Measurements from ENCODE around the gene PLEKHA1. TPM values are rescaled to one million over a fixed set of nuclear protein-coding genes. Genes with fewer than 3 reads are reported as not detected.

The PLEKHA1 gene
- total RNA-seq, 1 experiment from 2014 or later = 30.6 TPM

GRCh38 chr10:122375679-122376160 is 1.2 kb downstream of the PLEKHA1 start:
- CTCF ChIA-PET = no interaction called here
- POLR2A ChIA-PET = no interaction called here
- RAD21 ChIA-PET (ENCODE audit: low non-redundant PET in 1 of 2, low total read pairs in 2 of 2, uncharacterized antibody in 2 of 2, unreplicated experiment in 2 of 2) = interaction anchor here in 1 of 2 experiments (1.4 kb wide), 1 partner anchor 77 kb away, joined by 3 read pairs; no protein-coding TSS in a partner anchor
- intact Hi-C loops (cut with micrococcal nuclease) = no loop called here
- Histone ChIP-seq H3K4me2 (ENCODE audit: low read length) (peak overlapping the region; percentile 97), H3K36me3 (ENCODE audit: control insufficient read depth in 1 of 2, insufficient read depth in 2 of 2, low read length in 2 of 2) (no peaks in the 10 kb centered on the region), H3K9me2 (ENCODE audit: insufficient read depth) (no peaks in the 10 kb centered on the region), H3K4me1 (ENCODE audit: control insufficient read depth in 1 of 2, insufficient read depth in 2 of 2, low read length in 2 of 2) (peaks cover 7 to 16% of the 10 kb centered on the region in 2 experiments), H3K79me2 (ENCODE audit: insufficient read depth, low read length) (peaks cover 46% of the 10 kb centered on the region), H3K9ac (ENCODE audit: low read length) (peak overlapping the region; percentile 76), H3K27me3 (ENCODE audit: insufficient read depth, low read length) (no peaks in the 10 kb centered on the region), H3K9me3 (ENCODE audit: control insufficient read depth in 1 of 2, insufficient read depth in 1 of 2, low read depth in 1 of 2, low read length in 2 of 2) (no peaks in the 10 kb centered on the region), H3K4me3 (replicated peaks in 1 of 2; ENCODE audit: low read depth in 1 of 2, low read length in 2 of 2) (peak overlapping the region; percentile 74 to 75), H3K27ac (ENCODE audit: low read depth, low read length) (peak overlapping the region; percentile 87), H4K20me1 (ENCODE audit: insufficient read depth) (no peaks in the 10 kb centered on the region; the same call in 1 of the 2 replicates), H2AFZ (ENCODE audit: low read depth, low read length, poor library complexity, severe bottlenecking) (peak overlapping the region; percentile 47)
- no peak for DNase-seq (ENCODE audit: low read depth, low spot score)
- TSS peak; percentile 57 for BruUV-seq (replicated peaks)
- TF ChIP-seq POLR2A (IDR thresholded peaks at IDR 0.05; ENCODE audit: borderline replicate concordance, extremely low read depth, insufficient read depth, insufficient read length) = no peak
- no peak for TF ChIP-seq RAD21 (IDR thresholded peaks at IDR 0.05; ENCODE audit: low read depth)
- TF ChIP-seq EZH2phosphoT487 (IDR thresholded peaks at IDR 0.05; ENCODE audit: borderline replicate concordance) = no peak
- no peak for TF ChIP-seq ELF1 (IDR thresholded peaks at IDR 0.05; ENCODE audit: borderline replicate concordance, low read depth)
- no peak for TF ChIP-seq SIN3A (IDR thresholded peaks at IDR 0.05; ENCODE audit: low read depth)
- no peak for TF ChIP-seq POLR2AphosphoS5 (IDR thresholded peaks at IDR 0.05; ENCODE audit: low read depth, low read length)
- no peak for TF ChIP-seq EGR1 (IDR thresholded peaks at IDR 0.05; ENCODE audit: low read depth)
- no peak for TF ChIP-seq CEBPB (IDR thresholded peaks at IDR 0.05; ENCODE audit: low read depth)
- TF ChIP-seq ZFX (IDR thresholded peaks at IDR 0.05) = no peak
- ATAC-seq = no peak

- Histone ChIP-seq H3K27ac (ENCODE audit: low read depth, low read length) (no peak overlapping the region), H4K20me1 (ENCODE audit: insufficient read depth) (no peaks in the 10 kb centered on the region; the same call in 1 of the 2 replicates), H3K9me2 (ENCODE audit: insufficient read depth) (no peaks in the 10 kb centered on the region), H3K9me3 (ENCODE audit: control insufficient read depth in 1 of 2, insufficient read depth in 1 of 2, low read depth in 1 of 2, low read length in 2 of 2) (no peaks in the 10 kb centered on the region), H2AFZ (ENCODE audit: low read depth, low read length, poor library complexity, severe bottlenecking) (no peak overlapping the region), H3K79me2 (ENCODE audit: insufficient read depth, low read length) (peaks cover 54% of the 10 kb centered on the region), H3K27me3 (ENCODE audit: insufficient read depth, low read length) (no peaks in the 10 kb centered on the region), H3K4me1 (ENCODE audit: control insufficient read depth in 1 of 2, insufficient read depth in 2 of 2, low read length in 2 of 2) (peaks cover 7 to 16% of the 10 kb centered on the region in 2 experiments), H3K36me3 (ENCODE audit: control insufficient read depth in 1 of 2, insufficient read depth in 2 of 2, low read length in 2 of 2) (no peaks in the 10 kb centered on the region), H3K4me3 (replicated peaks in 1 of 2; ENCODE audit: low read depth in 1 of 2, low read length in 2 of 2) (no peak overlapping the region; a peak in 1 of 4 replicates), H3K4me2 (ENCODE audit: low read length) (peak overlapping the region; percentile 97; the same call in 1 of the 2 replicates), H3K9ac (ENCODE audit: low read length) (no peak overlapping the region)
- BruUV-seq (replicated peaks) = no TSS peak
- no peak for ATAC-seq
- intact Hi-C loops (cut with micrococcal nuclease) = no loop called here
- CTCF ChIA-PET = no interaction called here
- RAD21 ChIA-PET (ENCODE audit: low non-redundant PET in 1 of 2, low total read pairs in 2 of 2, uncharacterized antibody in 2 of 2, unreplicated experiment in 2 of 2) = no interaction called here
- POLR2A ChIA-PET = no interaction called here
- DNase-seq (ENCODE audit: low read depth, low spot score) = no peak
- TF ChIP-seq ZBTB33 (IDR thresholded peaks at IDR 0.05; ENCODE audit: extremely low read depth, insufficient replicate concordance, low read length) (no peak), SIN3A (IDR thresholded peaks at IDR 0.05; ENCODE audit: low read depth) (no peak), EZH2 (IDR thresholded peaks at IDR 0.05) (no peak), ZNF274 (IDR thresholded peaks at IDR 0.05; ENCODE audit: low read depth, low read length) (no peak), TCF7L2 (IDR thresholded peaks at IDR 0.05; ENCODE audit: borderline replicate concordance, extremely low read depth, insufficient read depth, insufficient read length) (no peak), CTCF (IDR thresholded peaks at IDR 0.05 in 2 of 3, conservative IDR thresholded peaks at IDR 0.05 in 1 of 3; ENCODE audit: borderline replicate concordance in 1 of 3, insufficient read depth in 1 of 3, low read depth in 2 of 3, low read length in 2 of 3) (no peak), RAD21 (IDR thresholded peaks at IDR 0.05; ENCODE audit: low read depth) (no peak), POLR2AphosphoS5 (IDR thresholded peaks at IDR 0.05; ENCODE audit: low read depth, low read length) (no peak)
Measured at GRCh38 chr10:122376364-122376961, 2.0 kb downstream of the PLEKHA1 start.
